Natural killer cell treated with Interleukin-12 subunit alpha and Interleukin-12 subunit beta and Interleukin-15 and Interleukin-18, amount 100 ng/mL, for 72 hours (primary cell): ENCODE measurements around the gene DPY30. TPM values are rescaled to one million over a fixed set of nuclear protein-coding genes. Genes with fewer than 3 reads are reported as not detected.
"Not testable (repeated sequence)": the region's sequence is repeated elsewhere in the genome, so short reads cannot be mapped to it uniquely, and the experiment has no call there.

Source experiments
- ATAC-seq, 2 donors: fragments of 150-1000 bp; cut with Tn5 transposase in 1 of 2; sonication (Bioruptor Pico), chemical (Tn5 transposase) in 1 of 2; 2 replicates each; pipeline ENCODE4 v1.10.0; 2021
- DNase-seq: peaks from one replicate; pipeline ENCODE4 v3.0.0; 2022; ENCODE audit warnings: low spot score
- H3K27ac Mint-ChIP-seq, 2 donors: 1 replicate in 1 of 2; 2 replicates in 1 of 2; pipeline ENCODE4 v1.8.0; 2022; ENCODE audit warnings: mixed read lengths in 2 of 2, mild to moderate bottlenecking in 1 of 2, moderate library complexity in 1 of 2
- H3K27me3 Mint-ChIP-seq, 2 donors: 1 replicate in 1 of 2; 2 replicates in 1 of 2; pipeline ENCODE4 v1.8.0; 2022; ENCODE audit warnings: mixed read lengths in 2 of 2
- H3K36me3 Mint-ChIP-seq: one replicate; pipeline ENCODE4 v1.8.0; 2022; ENCODE audit warnings: mixed read lengths
- H3K4me1 Mint-ChIP-seq, 2 donors: 1 replicate in 1 of 2; 2 replicates in 1 of 2; pipeline ENCODE4 v1.8.0; 2022; ENCODE audit warnings: low read depth in 2 of 2, mixed read lengths in 2 of 2, mild to moderate bottlenecking in 1 of 2
- H3K4me3 Mint-ChIP-seq: one replicate; pipeline ENCODE4 v1.8.0; 2022; ENCODE audit warnings: mixed read lengths
- H3K9me3 Mint-ChIP-seq: 2 replicates; pipeline ENCODE4 v1.8.0; 2022; ENCODE audit warnings: mixed read lengths
- total RNA-seq, 2 donors: library from RNA; stranded (reverse); gene quantifications; one replicate each; pipeline ENCODE4 v1.2.3, GENCODE V29; 2022

The DPY30 gene
- total RNA-seq, result 10 to 100 TPM; 40.4 to 58.8 TPM

DNA sequence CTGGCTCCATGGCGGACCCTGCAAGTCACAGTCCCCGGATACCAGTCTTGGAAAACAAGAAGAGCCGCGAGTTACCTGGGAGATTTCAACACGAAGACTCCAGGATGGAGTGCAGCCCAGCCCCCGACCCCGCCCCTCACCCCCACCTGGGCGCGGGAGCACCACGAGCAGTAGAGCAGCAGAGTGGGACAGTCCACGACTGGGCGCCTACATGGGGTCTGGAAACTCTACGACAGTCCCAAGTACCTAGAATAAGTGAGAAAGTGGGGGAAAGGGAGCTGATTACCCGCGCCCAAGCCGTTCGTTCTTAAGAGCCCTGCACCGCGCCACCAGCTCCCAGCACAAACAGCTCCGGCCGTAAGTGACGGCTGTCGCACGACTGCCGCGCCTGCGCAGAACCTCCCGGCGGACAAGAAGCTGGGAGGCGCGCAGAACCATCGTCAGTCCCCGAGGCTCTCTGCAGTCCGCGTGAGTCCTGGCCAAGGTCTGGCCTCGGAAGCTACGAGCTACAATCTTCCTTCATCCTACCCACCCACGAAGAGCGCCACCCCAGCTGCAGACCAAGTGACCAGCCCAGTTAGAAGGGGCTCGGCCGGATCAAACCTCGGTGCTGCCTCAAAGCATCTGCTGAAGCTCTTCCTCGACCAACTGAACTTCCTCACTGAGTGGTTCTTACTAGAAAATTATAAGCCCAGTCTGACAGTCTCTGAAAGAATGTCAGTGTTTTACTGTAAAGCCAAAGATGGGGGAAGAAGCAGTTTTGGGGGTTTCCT lies at the start of gene DPY30:
TSS of gene DPY30 (minus strand) at position 359 of the 773 bp plus-strand sequence. CDS start at position 10, 349 bp downstream.
- peak within 1 kb of the TSS; percentile 85 to 98 for H3K27ac Mint-ChIP-seq
- H3K4me1 Mint-ChIP-seq, result peaks cover 14 to 20% of the 10 kb centered on the region in 2 donors
- H3K9me3 Mint-ChIP-seq, result no peaks in the 10 kb centered on the region
- peak within 1 kb of the TSS; percentile 95 for H3K4me3 Mint-ChIP-seq
- H3K36me3 Mint-ChIP-seq, result no peaks in the 10 kb centered on the region
- ATAC-seq (peak; percentile 96 to 98), DNase-seq (peak; percentile 92)
- H3K27me3 Mint-ChIP-seq, result no peaks in the 10 kb centered on the region

DNA sequence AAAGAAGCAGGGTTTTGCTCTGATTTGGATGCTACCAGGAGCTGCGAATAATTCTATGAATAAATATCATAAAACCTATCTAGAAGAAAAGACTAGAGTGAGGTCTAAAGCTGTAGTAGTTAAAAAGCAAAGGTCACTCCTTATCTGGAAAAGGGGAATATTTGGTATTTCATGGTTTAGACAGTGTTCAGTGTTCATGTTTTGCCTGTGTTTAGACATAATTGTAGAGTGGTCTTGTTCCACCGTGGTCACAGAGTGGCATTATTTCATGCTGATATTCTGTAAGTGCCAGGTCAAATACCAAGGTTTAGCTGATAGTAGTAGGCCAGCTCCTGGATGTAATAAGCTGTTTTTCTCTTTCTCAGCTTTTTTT lies 34.5 kb upstream of the DPY30 start:
- Mint-ChIP-seq H3K36me3 (no peaks in the 10 kb centered on the region), H3K4me1 (peaks cover 11 to 13% of the 10 kb centered on the region in 2 donors), H3K4me3 (no peak overlapping the region), H3K9me3 (no peaks in the 10 kb centered on the region), H3K27ac (no peak overlapping the region), H3K27me3 (no peaks in the 10 kb centered on the region)
- DNase-seq (no peak), ATAC-seq (no peak)

DNA sequence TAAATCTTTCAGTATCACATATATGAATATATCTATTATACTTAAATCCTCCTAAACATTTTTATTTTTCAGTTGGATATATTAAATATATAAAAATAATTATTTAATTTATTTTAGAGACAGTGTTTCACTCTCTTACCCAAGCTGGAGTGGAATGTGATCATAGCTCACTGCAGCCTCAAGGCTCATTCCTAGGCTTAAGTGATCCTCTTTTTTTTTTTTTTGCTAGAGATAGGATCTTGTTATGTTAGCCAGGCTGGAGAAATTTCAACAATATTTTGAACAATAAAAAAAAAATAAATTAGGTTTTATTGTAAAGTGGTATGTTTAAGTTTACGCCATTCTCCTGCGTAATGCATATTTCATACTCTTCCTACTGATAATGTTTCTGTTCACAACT lies 27.9 kb upstream of the DPY30 start:
- ATAC-seq, result no peak
- Mint-ChIP-seq H3K4me3 (no peak overlapping the region), H3K27ac (no peak overlapping the region), H3K4me1 (peaks cover 18 to 20% of the 10 kb centered on the region in 2 donors), H3K27me3 (no peaks in the 10 kb centered on the region), H3K36me3 (no peaks in the 10 kb centered on the region), H3K9me3 (no peaks in the 10 kb centered on the region)
- DNase-seq, result no peak

DNA sequence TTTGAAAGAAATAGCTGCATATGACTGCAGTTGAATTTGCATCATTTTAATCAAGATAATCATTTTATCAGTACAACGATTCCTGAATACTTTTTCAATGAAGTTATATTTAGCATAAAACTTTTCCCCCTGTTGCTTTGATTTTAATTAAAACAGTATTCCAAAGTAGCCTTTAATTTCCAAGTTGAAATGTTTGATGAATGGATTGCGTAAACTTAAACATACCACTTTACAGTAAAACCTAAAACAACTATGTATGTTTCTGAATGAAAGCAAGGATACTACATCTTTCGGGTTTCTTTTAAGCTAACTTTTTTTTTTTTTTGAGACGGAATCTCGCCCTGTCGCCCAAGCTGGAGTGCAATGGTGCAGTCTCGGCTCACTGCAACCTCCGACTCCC lies 25.1 kb upstream of the DPY30 start:
- Mint-ChIP-seq H3K4me1 (peaks cover 20 to 28% of the 10 kb centered on the region in 2 donors), H3K27me3 (no peaks in the 10 kb centered on the region), H3K9me3 (no peaks in the 10 kb centered on the region), H3K36me3 (no peaks in the 10 kb centered on the region), H3K4me3 (peak overlapping the region; percentile 96), H3K27ac (peak overlapping the region; percentile 85 to 89)
- ATAC-seq, result no peak
- no peak for DNase-seq

DNA sequence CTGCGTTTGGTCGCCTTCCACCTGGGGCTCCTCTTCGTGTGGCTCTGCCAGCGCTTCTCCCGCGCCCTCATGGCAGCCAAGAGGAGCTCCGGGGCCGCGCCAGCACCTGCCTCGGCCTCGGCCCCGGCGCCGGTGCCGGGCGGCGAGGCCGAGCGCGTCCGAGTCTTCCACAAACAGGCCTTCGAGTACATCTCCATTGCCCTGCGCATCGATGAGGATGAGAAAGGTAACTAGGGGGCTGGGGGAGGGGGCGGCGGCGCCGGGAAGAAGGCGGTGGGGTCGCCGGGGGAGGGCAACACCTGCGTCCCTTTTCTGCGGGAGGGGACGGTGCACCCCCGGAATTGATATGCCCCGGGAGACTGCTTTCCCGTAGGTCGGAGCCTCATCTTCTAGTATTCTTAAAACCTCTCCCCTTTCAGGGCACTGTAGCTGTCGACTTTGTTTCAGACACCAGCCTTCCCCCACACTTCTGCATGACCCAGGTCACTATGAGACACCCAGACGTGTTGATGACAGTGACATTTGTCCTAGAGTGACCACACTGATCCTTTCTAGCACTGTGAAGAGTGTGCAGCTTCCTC lies 24.5 kb upstream of the DPY30 start:
- ATAC-seq (no peak), DNase-seq (no peak)
- H3K36me3 Mint-ChIP-seq, result no peaks in the 10 kb centered on the region
- H3K9me3 Mint-ChIP-seq, result no peaks in the 10 kb centered on the region
- peak overlapping the region; percentile 96 for H3K4me3 Mint-ChIP-seq
- peak overlapping the region; percentile 85 to 89 for H3K27ac Mint-ChIP-seq
- H3K27me3 Mint-ChIP-seq, result no peaks in the 10 kb centered on the region
- peaks cover 20 to 28% of the 10 kb centered on the region in 2 donors for H3K4me1 Mint-ChIP-seq

DNA sequence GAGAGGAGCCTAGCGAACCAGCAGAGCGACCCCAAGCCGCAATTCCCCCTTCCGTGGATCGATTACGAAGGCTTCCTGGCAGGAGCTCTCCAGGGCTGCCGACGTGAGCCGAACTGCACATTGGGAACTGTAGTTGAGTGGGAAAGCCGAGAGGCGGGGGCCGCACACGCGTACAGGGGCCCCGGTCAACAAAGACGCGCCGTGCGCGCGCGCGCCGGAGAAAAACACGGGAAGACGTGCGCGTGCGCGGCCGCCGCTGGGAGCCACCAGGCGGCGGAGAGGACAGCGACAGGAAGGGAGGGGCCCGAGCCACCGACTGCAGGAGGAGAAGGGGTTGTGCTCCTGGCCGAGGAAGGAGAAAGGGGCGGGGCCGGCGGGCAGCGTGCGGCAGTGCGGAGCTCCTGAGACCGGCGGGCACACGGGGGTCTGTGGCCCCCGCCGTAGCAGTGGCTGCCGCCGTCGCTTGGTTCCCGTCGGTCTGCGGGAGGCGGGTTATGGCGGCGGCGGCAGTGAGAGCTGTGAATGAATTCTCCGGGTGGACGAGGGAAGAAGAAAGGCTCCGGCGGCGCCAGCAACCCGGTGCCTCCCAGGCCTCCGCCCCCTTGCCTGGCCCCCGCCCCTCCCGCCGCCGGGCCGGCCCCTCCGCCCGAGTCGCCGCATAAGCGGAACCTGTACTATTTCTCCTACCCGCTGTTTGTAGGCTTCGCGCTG lies 23.9 kb upstream of the DPY30 start, which contains the start of gene SPAST:
TSS of gene SPAST (plus strand) at position 247 of the 711 bp plus-strand sequence. CDS start at position 523, 276 bp downstream.
- DNase-seq (peak; percentile 98), ATAC-seq (peak; percentile 98)
- Mint-ChIP-seq H3K9me3 (no peaks in the 10 kb centered on the region), H3K4me3 (peak within 1 kb of the TSS; percentile 96), H3K36me3 (no peaks in the 10 kb centered on the region), H3K27ac (peak within 1 kb of the TSS; percentile 85 to 90), H3K27me3 (no peaks in the 10 kb centered on the region), H3K4me1 (peaks cover 20 to 28% of the 10 kb centered on the region in 2 donors)

DNA sequence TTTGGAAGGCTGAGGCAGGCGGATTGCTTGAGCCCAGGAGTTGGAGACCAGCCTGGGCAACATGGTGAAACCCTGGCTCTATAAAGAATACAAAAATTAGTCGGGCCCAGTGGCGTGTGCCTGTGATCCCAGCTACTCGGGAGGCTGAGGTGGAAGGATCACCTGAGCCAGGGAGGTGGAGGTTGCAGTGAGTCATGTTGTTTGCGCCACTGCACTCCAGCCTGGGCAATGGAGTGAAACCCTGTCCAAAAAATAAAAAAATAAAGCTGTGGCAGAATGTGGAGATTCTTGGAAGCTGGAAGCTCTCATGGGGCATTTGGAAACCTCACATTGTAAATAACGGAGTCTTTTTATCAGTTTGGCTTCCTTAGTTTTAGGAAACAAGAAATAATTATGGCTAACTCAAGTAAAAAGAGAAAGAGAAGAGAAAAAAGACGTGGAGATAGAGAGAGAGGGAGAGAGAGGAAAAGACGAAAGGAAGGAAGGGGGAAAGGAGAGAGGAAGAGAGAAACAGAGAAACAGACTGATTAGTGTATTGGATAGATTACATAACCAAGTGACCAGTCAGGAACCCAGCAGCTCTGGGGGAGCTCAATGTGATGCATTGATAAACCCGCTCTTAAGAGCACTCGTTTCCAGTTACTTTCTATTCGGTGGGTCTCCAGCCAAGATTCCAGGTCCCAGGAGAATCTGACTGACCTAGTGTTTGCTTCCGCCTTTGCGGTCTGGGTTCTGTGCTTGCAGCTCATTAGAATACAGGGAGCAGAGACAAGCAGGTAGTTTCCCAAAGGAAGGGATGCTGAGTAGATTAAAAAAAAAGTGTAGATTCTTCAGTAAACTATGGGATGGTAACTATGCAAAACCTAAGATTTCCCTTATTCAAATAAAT lies 22.6 kb upstream of the DPY30 start:
- Mint-ChIP-seq H3K27ac (peak overlapping the region; percentile 85 to 90), H3K27me3 (no peaks in the 10 kb centered on the region), H3K4me3 (peak overlapping the region; percentile 96), H3K36me3 (no peaks in the 10 kb centered on the region), H3K9me3 (no peaks in the 10 kb centered on the region), H3K4me1 (peaks cover 20 to 28% of the 10 kb centered on the region in 2 donors)
- no peak for DNase-seq
- ATAC-seq, result no peak

DNA sequence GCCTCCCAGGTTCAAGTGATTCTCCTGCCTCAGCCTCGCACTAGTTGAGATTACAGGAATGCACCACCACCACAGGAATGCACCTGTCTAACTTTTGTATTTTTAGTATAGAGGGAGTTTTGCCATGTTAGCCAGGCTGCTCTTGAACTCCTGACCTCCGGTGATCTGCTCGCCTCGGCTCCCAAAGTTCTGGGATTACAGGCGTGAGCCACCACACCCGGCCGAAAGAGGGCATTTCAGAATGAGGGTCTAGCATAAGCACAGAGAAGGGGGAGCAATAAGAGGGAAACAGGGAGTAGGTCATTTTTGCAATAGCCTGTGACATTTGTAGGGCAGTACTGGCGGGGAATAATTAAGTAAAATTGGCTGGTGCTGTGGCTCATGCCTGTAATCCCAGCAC lies 21.8 kb upstream of the DPY30 start:
- H3K9me3 Mint-ChIP-seq, result no peaks in the 10 kb centered on the region
- no peak overlapping the region for H3K27ac Mint-ChIP-seq
- peak overlapping the region; percentile 96 for H3K4me3 Mint-ChIP-seq
- peaks cover 20 to 28% of the 10 kb centered on the region in 2 donors for H3K4me1 Mint-ChIP-seq
- no peaks in the 10 kb centered on the region for H3K27me3 Mint-ChIP-seq
- ATAC-seq (no peak), DNase-seq (no peak)
- H3K36me3 Mint-ChIP-seq, result no peaks in the 10 kb centered on the region

DNA sequence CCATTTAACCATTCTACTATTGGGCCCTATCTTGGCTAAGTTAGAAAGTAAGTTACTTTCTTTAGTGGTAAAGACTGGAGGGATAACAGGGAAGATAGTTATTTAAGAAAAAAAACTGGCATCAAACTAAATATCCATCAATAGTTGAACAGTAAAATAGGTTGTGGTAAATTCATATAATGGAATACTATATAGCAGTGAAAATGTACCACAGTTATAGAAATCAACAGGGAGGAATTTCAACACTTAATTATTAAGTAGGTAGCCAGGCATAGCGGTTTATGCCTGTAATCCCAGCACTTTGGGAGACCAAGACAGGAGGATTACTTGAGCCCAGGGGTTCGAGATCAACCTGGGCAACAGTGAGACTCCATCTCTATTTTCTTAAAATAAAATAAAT lies 20.7 kb upstream of the DPY30 start:
- H3K36me3 Mint-ChIP-seq, result no peaks in the 10 kb centered on the region
- DNase-seq (no peak), ATAC-seq (no peak)
- no peaks in the 10 kb centered on the region for H3K27me3 Mint-ChIP-seq
- H3K4me1 Mint-ChIP-seq, result peaks cover 16 to 18% of the 10 kb centered on the region in 2 donors
- no peaks in the 10 kb centered on the region for H3K9me3 Mint-ChIP-seq
- no peak overlapping the region for H3K27ac Mint-ChIP-seq
- no peak overlapping the region for H3K4me3 Mint-ChIP-seq

DNA sequence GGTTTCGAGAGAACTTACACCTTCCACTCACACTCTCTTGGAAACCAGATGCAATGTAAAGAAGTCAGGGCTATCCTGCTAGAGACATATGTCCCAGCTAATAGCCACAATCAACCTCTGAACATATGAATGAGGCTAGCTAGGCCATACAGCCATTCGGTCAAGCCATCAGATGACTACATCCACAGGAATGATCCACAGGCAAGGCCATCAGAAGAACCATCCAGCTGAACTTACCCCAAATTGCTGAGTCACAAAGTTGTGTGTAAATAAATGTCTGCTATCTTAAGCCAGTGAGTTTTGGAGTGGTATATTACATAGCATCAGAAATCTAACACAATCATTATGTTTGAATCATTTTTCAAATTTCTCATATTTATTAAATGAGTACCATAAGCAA lies 18.5 kb upstream of the DPY30 start:
- H3K9me3 Mint-ChIP-seq, result no peaks in the 10 kb centered on the region
- H3K36me3 Mint-ChIP-seq, result no peaks in the 10 kb centered on the region
- H3K4me1 Mint-ChIP-seq, result peaks cover 8 to 11% of the 10 kb centered on the region in 2 donors
- no peak for DNase-seq
- H3K4me3 Mint-ChIP-seq, result no peak overlapping the region
- H3K27ac Mint-ChIP-seq, result no peak overlapping the region
- no peaks in the 10 kb centered on the region for H3K27me3 Mint-ChIP-seq
- no peak for ATAC-seq

DNA sequence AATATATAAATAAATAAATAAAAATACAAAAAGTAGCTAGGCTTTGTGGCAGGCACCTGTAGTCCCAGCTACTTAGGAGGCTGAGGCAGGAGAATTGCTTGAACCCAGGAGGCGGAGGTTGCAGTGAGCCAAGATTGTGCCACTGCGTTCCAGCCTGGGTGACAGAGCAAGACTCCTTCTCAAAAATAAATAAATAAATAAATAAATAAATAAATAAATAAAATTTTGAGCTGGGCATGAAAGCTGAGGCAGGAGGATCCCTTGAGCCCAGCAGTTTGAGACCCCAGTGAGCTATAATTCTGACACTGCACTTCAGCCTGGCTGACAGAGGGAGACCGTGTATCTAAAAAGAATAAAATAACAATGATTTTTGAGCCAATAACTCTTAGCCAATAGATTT lies 15.0 kb upstream of the DPY30 start:
- H3K4me3 Mint-ChIP-seq, H3K9me3 Mint-ChIP-seq, H3K4me1 Mint-ChIP-seq, ATAC-seq, H3K27me3 Mint-ChIP-seq, H3K36me3 Mint-ChIP-seq, H3K27ac Mint-ChIP-seq, DNase-seq: not testable (repeated sequence)

DNA sequence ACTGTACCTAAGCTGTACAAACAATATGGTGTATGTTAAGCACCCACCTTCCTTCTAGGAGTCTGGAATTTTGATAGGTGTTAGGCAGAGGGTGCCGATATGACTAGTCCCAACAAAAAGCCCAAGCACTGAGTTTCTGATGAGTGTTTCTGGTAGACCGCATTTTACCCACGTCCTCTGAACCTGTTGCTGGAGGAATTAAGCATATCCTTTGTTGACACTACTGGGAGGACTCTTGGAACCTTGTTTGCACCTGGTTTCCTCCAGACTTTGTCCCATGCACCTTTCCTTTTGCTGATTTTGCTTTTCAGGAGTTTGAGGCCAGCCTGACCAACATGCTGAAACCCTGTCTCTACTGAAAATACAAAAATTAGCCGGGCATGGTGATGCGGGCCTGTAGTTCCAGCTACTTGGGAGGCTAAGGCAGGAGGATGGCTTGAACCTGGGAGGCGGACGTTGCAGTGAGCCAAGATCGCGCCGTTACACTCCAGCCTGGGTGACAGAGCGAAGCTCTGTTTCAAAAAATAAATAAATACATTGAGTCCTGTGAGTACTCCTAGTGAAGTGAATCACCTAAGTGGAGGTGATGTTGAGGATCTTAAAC lies 12.3 kb upstream of the DPY30 start:
- no peaks in the 10 kb centered on the region for H3K9me3 Mint-ChIP-seq
- DNase-seq (no peak), ATAC-seq (no peak)
- no peaks in the 10 kb centered on the region for H3K4me1 Mint-ChIP-seq
- H3K27ac Mint-ChIP-seq, result no peak overlapping the region
- H3K27me3 Mint-ChIP-seq, result no peaks in the 10 kb centered on the region
- no peak overlapping the region for H3K4me3 Mint-ChIP-seq
- H3K36me3 Mint-ChIP-seq, result no peaks in the 10 kb centered on the region

DNA sequence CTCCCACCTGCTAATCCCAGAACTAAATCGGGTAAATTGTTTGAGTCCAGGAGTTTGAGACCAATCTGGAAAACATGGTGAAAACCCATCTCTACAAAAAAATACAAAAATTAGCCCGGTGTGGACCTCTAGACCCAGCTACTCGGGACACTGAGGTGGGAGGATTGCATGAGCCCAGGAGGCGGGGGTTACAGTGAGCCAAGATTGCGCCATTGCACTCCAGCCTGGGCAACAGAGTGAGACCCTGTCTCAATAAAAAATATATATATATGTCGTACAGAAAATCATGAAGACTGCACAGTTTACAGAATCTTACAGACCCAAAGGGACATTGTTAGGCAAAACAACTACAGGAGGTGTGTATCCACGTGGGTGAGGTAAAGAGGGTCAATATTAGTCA lies 4.0 kb upstream of the DPY30 start:
- Mint-ChIP-seq H3K27ac (no peak overlapping the region), H3K36me3 (no peaks in the 10 kb centered on the region), H3K4me1 (peaks cover 10 to 15% of the 10 kb centered on the region in 2 donors), H3K27me3 (no peaks in the 10 kb centered on the region), H3K9me3 (no peaks in the 10 kb centered on the region), H3K4me3 (no peak overlapping the region)
- ATAC-seq, result no peak
- no peak for DNase-seq
